Stimulated activated CD8-positive, alpha-beta memory T cell treated with anti-CD3 and anti-CD28 coated beads, Interleukin-15, amount 100 ng/mL, for 48 hours (primary cell): ENCODE data around the gene FHOD3.

Experiments
- DNase-seq, 2 donors: peaks; one replicate each; pipeline ENCODE4 v3.0.0-alpha.2; 2020; ENCODE audit warnings: low read depth in 2 of 2

Gene FHOD3

GRCh38 chr18:36322734-36323133, 25.2 kb downstream of the FHOD3 start:
- DNase-seq = no peak

GRCh38 chr18:36323421-36323820, 25.9 kb downstream of the FHOD3 start:
- DNase-seq = no peak

GRCh38 chr18:36325846-36326245, 28.3 kb downstream of the FHOD3 start:
- DNase-seq = no peak

- no peak for DNase-seq
These were observed 29.3 kb downstream of the FHOD3 start for GRCh38 chr18:36326771-36327170.

GRCh38 chr18:36327352-36328316, 30.1 kb downstream of the FHOD3 start:
- DNase-seq = no peak

- DNase-seq = no peak
These were observed 30.9 kb downstream of the FHOD3 start for GRCh38 chr18:36328385-36328858.

GRCh38 chr18:36328916-36329315, 31.4 kb downstream of the FHOD3 start:
- no peak for DNase-seq

GRCh38 chr18:36329684-36330434, 32.3 kb downstream of the FHOD3 start:
- DNase-seq = no peak

- DNase-seq = no peak
These were observed 33.0 kb downstream of the FHOD3 start for GRCh38 chr18:36330435-36331052.

GRCh38 chr18:36331521-36331971, 34.0 kb downstream of the FHOD3 start:
- DNase-seq = no peak

GRCh38 chr18:36333414-36333813, 35.9 kb downstream of the FHOD3 start:
- no peak for DNase-seq

GRCh38 chr18:36334798-36335197, 37.3 kb downstream of the FHOD3 start:
- DNase-seq = no peak

- DNase-seq = no peak
These were observed 38.2 kb downstream of the FHOD3 start for GRCh38 chr18:36335476-36336279.

- DNase-seq = no peak
These were observed 40.3 kb downstream of the FHOD3 start for GRCh38 chr18:36337679-36338402.

GRCh38 chr18:36338403-36338933, 41.0 kb downstream of the FHOD3 start:
- DNase-seq = no peak

- DNase-seq = no peak
These were observed 42.7 kb downstream of the FHOD3 start for GRCh38 chr18:36340246-36340645.

GRCh38 chr18:36341944-36342343, 44.4 kb downstream of the FHOD3 start:
- DNase-seq = no peak

- no peak for DNase-seq
These were observed 50.8 kb downstream of the FHOD3 start for GRCh38 chr18:36348331-36348730.

- DNase-seq = no peak
These were observed 51.5 kb downstream of the FHOD3 start for GRCh38 chr18:36348971-36349417.

- no peak for DNase-seq
These were observed 52.0 kb downstream of the FHOD3 start for GRCh38 chr18:36349552-36349951.
